HepG2 (cell line): ENCODE results near the gene FCN1. TPM values are rescaled to one million over a fixed set of nuclear protein-coding genes. Genes with fewer than 3 reads are reported as not detected.

Experiments
- ATAC-seq: fragments of 200-7000 bp; cut with Tn5 transposase; 3 replicates; pipeline ENCODE4 v1.9.1; 2020; ENCODE audit warnings: mild to moderate bottlenecking, moderate library complexity
- BruUV-seq: library from RNA; stranded (reverse); fragments of 400-500 nt; replicated peaks from 2 replicates; lab custom pipeline; 2021; lab: Mats Ljungman, UMichigan
- CTCF ChIA-PET: fragments of 300-600 bp; formaldehyde crosslinking; extraction: SDS; loops from one replicate; lab custom pipeline; 2021; ENCODE audit warnings: low total read pairs, inconsistent platforms, low intra/inter-chr PET ratio; lab: Yijun Ruan, JAX
- POLR2A ChIA-PET: fragments of 350-600 bp; sonication (Branson Sonifier 250); formaldehyde crosslinking; loops from one replicate; lab custom pipeline; 2020; ENCODE audit warnings: antibody characterized with exemption, inconsistent platforms; lab: Yijun Ruan, JAX
- DNase-seq: peaks from one replicate; pipeline ENCODE4 v3.0.0-alpha.2; 2015; ENCODE audit warnings: low spot score
- FAIRE-seq: peaks from 3 replicates; lab custom pipeline; 2011; peaks lifted over from hg19 to GRCh38; lab: Jason Lieb, UNC
- H2AFZ ChIP-seq: one replicate; pipeline ENCODE4 v1.6.1; 2011; ENCODE audit warnings: low read length, inconsistent platforms
- H3K27ac ChIP-seq: fragments of 300-600 bp; 3 replicates; pipeline ENCODE4 v1.8.0; 2011; ENCODE audit warnings: mixed run types, mild to moderate bottlenecking, mixed read lengths, low read length, inconsistent platforms; ENCODE audit not compliant: insufficient read depth; ENCODE audit errors: extremely low read length
- H3K27me3 ChIP-seq, 2 experiments: fragments of 200-600 bp in 1 of 2; 2 replicates in 1 of 2; 3 replicates in 1 of 2; pipeline versions ENCODE4 v1.6.0 to v1.8.0; 2011; ENCODE audit warnings: low read length in 2 of 2, mild to moderate bottlenecking in 2 of 2, moderate library complexity in 2 of 2, inconsistent platforms in 1 of 2; ENCODE audit not compliant: insufficient read depth in 2 of 2, control insufficient read depth in 1 of 2
- H3K36me3 ChIP-seq, 2 experiments: fragments of 200-600 bp in 1 of 2; replicated peaks in 1 of 2; 2 replicates in 1 of 2; 3 replicates in 1 of 2; pipeline versions ENCODE4 v1.5.1 to v1.8.0; 2011; ENCODE audit warnings: low read length in 2 of 2, inconsistent platforms in 1 of 2; ENCODE audit not compliant: insufficient read depth in 2 of 2, control insufficient read depth in 1 of 2
- H3K4me1 ChIP-seq: 2 replicates; pipeline ENCODE4 v1.5.1; 2012; ENCODE audit warnings: low read length, inconsistent platforms; ENCODE audit not compliant: insufficient read depth
- H3K4me2 ChIP-seq: 2 replicates; pipeline ENCODE4 v1.6.0; 2011; ENCODE audit warnings: low read depth, low read length, inconsistent platforms
- H3K4me3 ChIP-seq, 3 experiments: fragments of 200-600 bp in 1 of 3; sonication (generic), shearing (Covaris generic) in 1 of 3; replicated peaks in 1 of 3; 2 replicates each; pipeline ENCODE4 v1.5.1; 2011 to 2016; ENCODE audit warnings: low read length in 3 of 3, inconsistent platforms in 2 of 3, low read depth in 2 of 3, mild to moderate bottlenecking in 2 of 3, control low read depth in 1 of 3, mixed read lengths in 1 of 3; ENCODE audit not compliant: insufficient read depth in 1 of 3
- H3K79me2 ChIP-seq: one replicate; pipeline ENCODE4 v1.6.1; 2011; ENCODE audit warnings: low read length, inconsistent platforms; ENCODE audit not compliant: insufficient read depth
- H3K9ac ChIP-seq: 2 replicates; pipeline ENCODE4 v1.6.0; 2011; ENCODE audit warnings: mild to moderate bottlenecking, low read depth, low read length, inconsistent platforms; ENCODE audit not compliant: insufficient read depth
- H3K9me3 ChIP-seq: 2 replicates; pipeline ENCODE4 v1.5.1; 2012; ENCODE audit warnings: mild to moderate bottlenecking, low read length
- H4K20me1 ChIP-seq: 2 replicates; pipeline ENCODE4 v1.6.0; 2011; ENCODE audit warnings: inconsistent platforms, mild to moderate bottlenecking, low read length, moderate library complexity; ENCODE audit not compliant: insufficient read depth
- DMTF1 ChIP-seq: sonication (generic); formaldehyde crosslinking; IDR thresholded peaks from 2 replicates; pipeline ENCODE4 v1.4.0; 2020; ENCODE audit warnings: mild to moderate bottlenecking, missing genetic modification reagents
- KDM2A ChIP-seq: sonication (generic); formaldehyde crosslinking; IDR thresholded peaks from 2 replicates; pipeline ENCODE4 v1.4.0; 2020; ENCODE audit warnings: low read depth, missing genetic modification reagents, borderline replicate concordance
- SAP130 ChIP-seq: IDR thresholded peaks from 2 replicates; pipeline ENCODE4 v1.6.1; 2016; ENCODE audit warnings: low read depth
- ZBTB38 ChIP-seq: sonication (generic); formaldehyde crosslinking; IDR thresholded peaks from 2 replicates; pipeline ENCODE4 v1.5.1; 2020; ENCODE audit warnings: mild to moderate bottlenecking, missing genetic modification reagents
- ZBTB49 ChIP-seq: sonication (generic); formaldehyde crosslinking; IDR thresholded peaks from 2 replicates; pipeline ENCODE4 v1.4.0; 2020; ENCODE audit warnings: missing genetic modification reagents, borderline replicate concordance
- ZNF232 ChIP-seq: sonication (generic); formaldehyde crosslinking; IDR thresholded peaks from 2 replicates; pipeline ENCODE4 v1.4.0; 2020; ENCODE audit warnings: missing genetic modification reagents, borderline replicate concordance
- ZNF264 ChIP-seq: sonication (generic); formaldehyde crosslinking; IDR thresholded peaks from 2 replicates; pipeline ENCODE4 v1.4.0; 2020; ENCODE audit warnings: missing genetic modification reagents
- ZNF441 ChIP-seq: sonication (generic); formaldehyde crosslinking; IDR thresholded peaks from 2 replicates; pipeline ENCODE4 v1.7.0; 2021; ENCODE audit warnings: missing genetic modification reagents, borderline replicate concordance
- ZNF605 ChIP-seq: sonication (generic); formaldehyde crosslinking; IDR thresholded peaks from 2 replicates; pipeline ENCODE4 v1.8.0; 2022; ENCODE audit warnings: mild to moderate bottlenecking, missing genetic modification reagents
- ZNF883 ChIP-seq: sonication (generic); formaldehyde crosslinking; IDR thresholded peaks from 2 replicates; pipeline ENCODE4 v1.5.1; 2020; ENCODE audit warnings: mild to moderate bottlenecking, missing genetic modification reagents; ENCODE audit errors: not compliant biosample characterization
- WGBS: methylation state at CpG from one replicate; pipeline ENCODE4 v1.1.6; 2017; ENCODE audit warnings: low lambda C conversion rate; 5-methylcytosine and 5-hydroxymethylcytosine counted together
- in situ Hi-C: cut with HindIII; loops from 2 replicates; pipeline ENCODE4 v1.10.0; 2017; ENCODE audit warnings: low pct_unique_long_range_greater_than_20kb; ENCODE audit not compliant: extremely low pct_ligation_motif_present
- intact Hi-C: fragments of 100-400 bp; cut with micrococcal nuclease; formaldehyde crosslinking; loops from one replicate; pipeline ENCODE4 v1.10.0; 2022; ENCODE audit not compliant: unreplicated experiment
- polyA plus RNA-seq, 8 experiments: library from polyadenylated mRNA; depleted of rRNA in 3 of 8; stranded (reverse) in 7 of 8; unstranded in 1 of 8; fragments of >200 nt; fragmentation: Illumina TruSeq in 4 of 8; extraction: Trizol in 4 of 8; gene quantifications; 2 replicates each; pipeline versions ENCODE4 v1.2.1 to v1.2.3, GENCODE V29; 2011 to 2016; ENCODE audit warnings: low read depth in 4 of 8, missing spikeins in 1 of 8, mixed read lengths in 1 of 8; ENCODE audit not compliant: insufficient read depth in 1 of 8
- total RNA-seq, 5 experiments: library from RNA; depleted of rRNA; stranded (reverse); fragments of >200 nt; fragmentation: Illumina TruSeq; extraction: Trizol; gene quantifications; 2 replicates each; pipeline ENCODE4 v1.2.3, GENCODE V29; 2016; ENCODE audit warnings: low read depth in 1 of 5

The FCN1 gene
- total and polyA plus RNA-seq, 2 of the 13 experiments (the other 11 are each of a cell fraction or from before 2014, with no cell fraction given) = not detected

- in situ Hi-C loops = no loop called here
These were observed 40.2 kb downstream of the FCN1 start for GRCh38 chr9:134877541-134877940.

More at GRCh38 chr9:134877541-134877940, 40.2 kb downstream of the FCN1 start:
- Histone ChIP-seq H3K4me1 (no peaks in the 10 kb centered on the region), H3K36me3 (no peaks in the 10 kb centered on the region), H3K9me3 (no peaks in the 10 kb centered on the region), H3K4me3 (no peak overlapping the region), H3K9ac (no peak overlapping the region), H2AFZ (no peak overlapping the region), H3K4me2 (no peak overlapping the region), H4K20me1 (no peaks in the 10 kb centered on the region), H3K27me3 (peaks cover 6 to 24% of the 10 kb centered on the region in 2 experiments; a peak in 4 of 5 replicates), H3K27ac (no peak overlapping the region), H3K79me2 (no peaks in the 10 kb centered on the region)
- CTCF ChIA-PET = no interaction called here
- ATAC-seq (no peak), DNase-seq (no peak), FAIRE-seq (no peak)
- POLR2A ChIA-PET = no interaction called here
- 25% methylated on average over 4 of the region's 4 CpGs for WGBS
- intact Hi-C loops = no loop called here
- TF ChIP-seq ZBTB49 (CRISPR knock-in tag) (no peak), ZNF264 (CRISPR knock-in tag) (no peak), DMTF1 (CRISPR knock-in tag) (no peak), ZNF232 (CRISPR knock-in tag) (no peak), ZNF441 (CRISPR knock-in tag) (no peak), SAP130 (CRISPR knock-in tag) (no peak), ZBTB38 (CRISPR knock-in tag) (no peak), ZNF605 (CRISPR knock-in tag) (no peak), KDM2A (CRISPR knock-in tag) (no peak), ZNF883 (CRISPR knock-in tag) (no peak)
- BruUV-seq = no TSS peak
